Gastrocnemius medialis (tissue), 4 donors: ENCODE measurements around the gene ADORA2B. TPM values are rescaled to one million over a fixed set of nuclear protein-coding genes. Genes with fewer than 3 reads are reported as not detected.

Experiments
- ATAC-seq, 2 donors: fragments of 150-250 bp; one replicate each; pipeline ENCODE4 v1.9.1; 2016
- DNase-seq, 2 donors: peaks; one replicate each; pipeline ENCODE4 v3.0.0-alpha.2; 2019
- H3K27ac ChIP-seq, 4 donors: fragments of 200-600 bp; sonication (generic); 1 replicate in 1 of 4; 2 replicates in 3 of 4; pipeline ENCODE4 v1.5.1; 2016 to 2018; ENCODE audit warnings: mild to moderate bottlenecking in 2 of 4, moderate library complexity in 1 of 4
- H3K27me3 ChIP-seq, 3 donors: fragments of 200-600 bp; sonication (generic) in 2 of 3; 1 replicate in 1 of 3; 2 replicates in 2 of 3; pipeline versions ENCODE4 v1.5.1 to v1.6.0; 2016 to 2019; ENCODE audit warnings: mild to moderate bottlenecking in 1 of 3, moderate library complexity in 1 of 3
- H3K36me3 ChIP-seq, 2 donors: fragments of 200-600 bp; sonication (generic) in 1 of 2; one replicate each; pipeline ENCODE4 v1.5.1; 2017 to 2018
- H3K4me1 ChIP-seq, 2 donors: fragments of 200-600 bp; sonication (generic) in 1 of 2; one replicate each; pipeline ENCODE4 v1.5.1; 2016 to 2017; ENCODE audit warnings: mild to moderate bottlenecking in 2 of 2
- H3K4me3 ChIP-seq, 4 donors: fragments of 200-600 bp; sonication (generic) in 3 of 4; 1 replicate in 1 of 4; 2 replicates in 3 of 4; pipeline ENCODE4 v1.5.1; 2016 to 2019; ENCODE audit warnings: mild to moderate bottlenecking in 2 of 4
- H3K9me3 ChIP-seq, 3 donors: fragments of 200-600 bp; sonication (generic) in 2 of 3; 1 replicate in 1 of 3; 2 replicates in 2 of 3; pipeline ENCODE4 v1.5.1; 2016 to 2019
- CTCF ChIP-seq, 5 experiments: fragments of 450-650 bp in 3 of 5; fragments of 200-600 bp in 2 of 5; sonication (generic) in 2 of 5; IDR thresholded peaks in 4 of 5; conservative IDR thresholded peaks in 1 of 5; 1 replicate in 4 of 5; 2 replicates in 1 of 5; pipeline ENCODE4 v1.5.1; 2016 to 2019; ENCODE audit warnings: antibody characterized with exemption in 5 of 5, mild to moderate bottlenecking in 3 of 5, moderate library complexity in 3 of 5
- POLR2A ChIP-seq, 2 donors: fragments of 450-650 bp; IDR thresholded peaks; one replicate each; pipeline ENCODE4 v1.6.1; 2017; ENCODE audit warnings: antibody characterized with exemption in 2 of 2, mild to moderate bottlenecking in 2 of 2, moderate library complexity in 2 of 2
- in situ Hi-C, 4 donors: fragments of 200-750 bp; cut with MboI; loops; one replicate each; pipeline versions ENCODE4 v1.15.0 to v1.8.0; 2017; ENCODE audit warnings: low sequenced_read_pairs in 4 of 4
- intact Hi-C: fragments of 100-400 bp; cut with DNase I; formaldehyde crosslinking; loops from one replicate; pipeline ENCODE4 v1.15.1; 2023; ENCODE audit warnings: low total_unique reads
- total RNA-seq, 4 donors: library from RNA; depleted of rRNA; stranded (reverse); fragments of >200 nt; gene quantifications; one replicate each; pipeline versions ENCODE4 v1.1.0 to v1.2.3, GENCODE V29; 2016

ADORA2B gene
- total RNA-seq, 4 donors from 2014 or later = 0.25 to 1.4 TPM; not detected in 2

GRCh38 chr17:15971882-15972281, 27.0 kb downstream of the ADORA2B start:
- in situ Hi-C loops = loop anchor here in 1 of 4 donors (25.0 kb wide), 1 partner anchor 90 kb away; no protein-coding TSS in a partner anchor
- Histone ChIP-seq H3K9me3 (no peaks in the 10 kb centered on the region), H3K4me1 (no peaks in the 10 kb centered on the region), H3K36me3 (peaks cover 0 to 14% of the 10 kb centered on the region in 2 donors), H3K27ac (no peak overlapping the region), H3K27me3 (no peaks in the 10 kb centered on the region), H3K4me3 (no peak overlapping the region)
- no peak for ATAC-seq
- DNase-seq = no peak
- intact Hi-C loops = no loop called here
- TF ChIP-seq CTCF (IDR thresholded peaks at IDR 0.05 in 4 of 5, conservative IDR thresholded peaks at IDR 0.05 in 1 of 5) (no peak), POLR2A (IDR thresholded peaks at IDR 0.05) (no peak)

- H3K27ac ChIP-seq = no peak overlapping the region
- no peak overlapping the region for H3K4me3 ChIP-seq
- intact Hi-C loops (no loop called here), in situ Hi-C loops (loop anchor here in 1 of 4 donors (25.0 kb wide), 1 partner anchor 90 kb away; no protein-coding TSS in a partner anchor)
- H3K9me3 ChIP-seq = no peaks in the 10 kb centered on the region
- H3K36me3 ChIP-seq = peaks cover 0 to 20% of the 10 kb centered on the region in 2 donors
- TF ChIP-seq CTCF (IDR thresholded peaks at IDR 0.05 in 4 of 5, conservative IDR thresholded peaks at IDR 0.05 in 1 of 5) = no peak
- TF ChIP-seq POLR2A (IDR thresholded peaks at IDR 0.05) = no peak
- no peaks in the 10 kb centered on the region for H3K27me3 ChIP-seq
- no peak for ATAC-seq
- no peaks in the 10 kb centered on the region for H3K4me1 ChIP-seq
- no peak for DNase-seq
These were observed 27.6 kb downstream of the ADORA2B start for GRCh38 chr17:15972497-15972951.

GRCh38 chr17:15973016-15973415, 28.1 kb downstream of the ADORA2B start:
- Histone ChIP-seq H3K9me3 (no peaks in the 10 kb centered on the region), H3K27ac (no peak overlapping the region), H3K36me3 (peaks cover 0 to 25% of the 10 kb centered on the region in 2 donors), H3K27me3 (no peaks in the 10 kb centered on the region), H3K4me3 (no peak overlapping the region), H3K4me1 (no peaks in the 10 kb centered on the region)
- ATAC-seq = no peak
- in situ Hi-C loops (loop anchor here in 1 of 4 donors (25.0 kb wide), 1 partner anchor 89 kb away; no protein-coding TSS in a partner anchor), intact Hi-C loops (no loop called here)
- TF ChIP-seq POLR2A (IDR thresholded peaks at IDR 0.05) (no peak), CTCF (IDR thresholded peaks at IDR 0.05 in 4 of 5, conservative IDR thresholded peaks at IDR 0.05 in 1 of 5) (no peak)
- DNase-seq = no peak

GRCh38 chr17:15973834-15974233, 28.9 kb downstream of the ADORA2B start:
- intact Hi-C loops = no loop called here
- no peak for TF ChIP-seq POLR2A (IDR thresholded peaks at IDR 0.05)
- TF ChIP-seq CTCF (IDR thresholded peaks at IDR 0.05 in 4 of 5, conservative IDR thresholded peaks at IDR 0.05 in 1 of 5) = no peak
- no peak for DNase-seq
- H3K36me3 ChIP-seq = peaks cover 0 to 31% of the 10 kb centered on the region in 2 donors
- no peak for ATAC-seq
- in situ Hi-C loops = loop anchor here in 1 of 4 donors (25.0 kb wide), 1 partner anchor 88 kb away; no protein-coding TSS in a partner anchor
- H3K27ac ChIP-seq = no peak overlapping the region
- H3K27me3 ChIP-seq = no peaks in the 10 kb centered on the region
- no peak overlapping the region for H3K4me3 ChIP-seq
- no peaks in the 10 kb centered on the region for H3K4me1 ChIP-seq
- no peaks in the 10 kb centered on the region for H3K9me3 ChIP-seq

- Histone ChIP-seq H3K27ac (no peak overlapping the region), H3K36me3 (peaks cover 0 to 58% of the 10 kb centered on the region in 2 donors), H3K4me1 (no peaks in the 10 kb centered on the region), H3K27me3 (no peaks in the 10 kb centered on the region), H3K4me3 (no peak overlapping the region), H3K9me3 (no peaks in the 10 kb centered on the region)
- TF ChIP-seq CTCF (IDR thresholded peaks at IDR 0.05 in 4 of 5, conservative IDR thresholded peaks at IDR 0.05 in 1 of 5) (no peak), POLR2A (IDR thresholded peaks at IDR 0.05) (no peak)
- in situ Hi-C loops = loop anchor here in 2 of 4 donors (25.0 kb wide), 1 partner anchor 141 kb away; no protein-coding TSS in a partner anchor
- ATAC-seq = no peak
- no peak for DNase-seq
- intact Hi-C loops = no loop called here
These were observed 33.0 kb downstream of the ADORA2B start for GRCh38 chr17:15977894-15978293.
